NT2/D1 (cell line): ENCODE results near the gene WIF1.

Experiments used
- SUZ12 ChIP-seq: IDR thresholded peaks from 2 replicates; pipeline ENCODE4 v1.6.1; 2011; ENCODE audit not compliant: insufficient read length, insufficient read depth; ENCODE audit errors: extremely low read depth
- YY1 ChIP-seq: IDR thresholded peaks from 2 replicates; pipeline ENCODE4 v1.6.1; 2011; ENCODE audit not compliant: insufficient read length, insufficient read depth
- ZNF274 ChIP-seq: IDR thresholded peaks from 2 replicates; pipeline ENCODE4 v1.6.1; 2011; ENCODE audit warnings: mild to moderate bottlenecking, low read depth, low read length

DNA sequence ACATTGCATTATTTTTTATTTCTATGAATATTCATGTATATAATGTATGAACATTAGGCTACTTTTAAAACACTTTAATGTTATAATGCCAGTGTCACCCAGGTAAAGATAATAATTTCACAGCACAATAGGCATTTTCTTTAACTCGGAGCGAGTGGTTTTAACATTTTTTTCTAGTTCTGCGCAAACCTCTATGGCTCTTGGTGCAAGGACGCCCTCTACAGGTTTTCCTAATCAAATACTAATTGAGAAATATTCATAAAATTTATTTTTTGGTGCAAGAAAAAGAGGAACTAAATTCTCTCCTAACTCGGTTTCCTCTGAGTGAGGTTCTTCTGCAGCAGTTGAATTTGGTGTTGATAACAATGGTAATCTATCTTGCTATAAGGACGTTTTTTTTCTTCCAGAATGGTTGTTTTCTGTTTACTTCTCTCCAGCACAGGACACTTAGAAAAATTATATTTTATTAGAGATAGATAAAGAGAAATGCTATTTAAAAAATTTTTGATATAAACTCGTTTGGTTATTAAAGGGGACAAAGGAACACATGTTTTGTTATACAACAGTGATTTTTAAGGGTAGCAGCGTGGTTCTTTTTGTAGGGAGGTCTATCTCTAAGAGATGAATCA is 2.4 kb upstream of the WIF1 start:
- TF ChIP-seq ZNF274 (no peak), YY1 (no peak), SUZ12 (no peak)
